HepG2 (cell line): Measurements from ENCODE around the gene PNLIPRP2. TPM values are rescaled to one million over a fixed set of nuclear protein-coding genes. Genes with fewer than 3 reads are reported as not detected.

Experiments used
- ATAC-seq: fragments of 200-7000 bp; cut with Tn5 transposase; 3 replicates; pipeline ENCODE4 v1.9.1; 2020; ENCODE audit warnings: mild to moderate bottlenecking, moderate library complexity
- BruUV-seq: library from RNA; stranded (reverse); fragments of 400-500 nt; replicated peaks from 2 replicates; lab custom pipeline; 2021; lab: Mats Ljungman, UMichigan
- CTCF ChIA-PET: fragments of 300-600 bp; formaldehyde crosslinking; extraction: SDS; loops from one replicate; lab custom pipeline; 2021; ENCODE audit warnings: low total read pairs, inconsistent platforms, low intra/inter-chr PET ratio; lab: Yijun Ruan, JAX
- POLR2A ChIA-PET: fragments of 350-600 bp; sonication (Branson Sonifier 250); formaldehyde crosslinking; loops from one replicate; lab custom pipeline; 2020; ENCODE audit warnings: antibody characterized with exemption, inconsistent platforms; lab: Yijun Ruan, JAX
- DNase-seq: peaks from one replicate; pipeline ENCODE4 v3.0.0-alpha.2; 2015; ENCODE audit warnings: low spot score
- FAIRE-seq: peaks from 3 replicates; lab custom pipeline; 2011; peaks lifted over from hg19 to GRCh38; lab: Jason Lieb, UNC
- H2AFZ ChIP-seq: one replicate; pipeline ENCODE4 v1.6.1; 2011; ENCODE audit warnings: low read length, inconsistent platforms
- H3K27ac ChIP-seq: fragments of 300-600 bp; 3 replicates; pipeline ENCODE4 v1.8.0; 2011; ENCODE audit warnings: mixed run types, mild to moderate bottlenecking, mixed read lengths, low read length, inconsistent platforms; ENCODE audit not compliant: insufficient read depth; ENCODE audit errors: extremely low read length
- H3K27me3 ChIP-seq, 2 experiments: fragments of 200-600 bp in 1 of 2; 2 replicates in 1 of 2; 3 replicates in 1 of 2; pipeline versions ENCODE4 v1.6.0 to v1.8.0; 2011; ENCODE audit warnings: low read length in 2 of 2, mild to moderate bottlenecking in 2 of 2, moderate library complexity in 2 of 2, inconsistent platforms in 1 of 2; ENCODE audit not compliant: insufficient read depth in 2 of 2, control insufficient read depth in 1 of 2
- H3K36me3 ChIP-seq, 2 experiments: fragments of 200-600 bp in 1 of 2; replicated peaks in 1 of 2; 2 replicates in 1 of 2; 3 replicates in 1 of 2; pipeline versions ENCODE4 v1.5.1 to v1.8.0; 2011; ENCODE audit warnings: low read length in 2 of 2, inconsistent platforms in 1 of 2; ENCODE audit not compliant: insufficient read depth in 2 of 2, control insufficient read depth in 1 of 2
- H3K4me1 ChIP-seq: 2 replicates; pipeline ENCODE4 v1.5.1; 2012; ENCODE audit warnings: low read length, inconsistent platforms; ENCODE audit not compliant: insufficient read depth
- H3K4me2 ChIP-seq: 2 replicates; pipeline ENCODE4 v1.6.0; 2011; ENCODE audit warnings: low read depth, low read length, inconsistent platforms
- H3K4me3 ChIP-seq, 3 experiments: fragments of 200-600 bp in 1 of 3; sonication (generic), shearing (Covaris generic) in 1 of 3; replicated peaks in 1 of 3; 2 replicates each; pipeline ENCODE4 v1.5.1; 2011 to 2016; ENCODE audit warnings: low read length in 3 of 3, inconsistent platforms in 2 of 3, low read depth in 2 of 3, mild to moderate bottlenecking in 2 of 3, control low read depth in 1 of 3, mixed read lengths in 1 of 3; ENCODE audit not compliant: insufficient read depth in 1 of 3
- H3K79me2 ChIP-seq: one replicate; pipeline ENCODE4 v1.6.1; 2011; ENCODE audit warnings: low read length, inconsistent platforms; ENCODE audit not compliant: insufficient read depth
- H3K9ac ChIP-seq: 2 replicates; pipeline ENCODE4 v1.6.0; 2011; ENCODE audit warnings: mild to moderate bottlenecking, low read depth, low read length, inconsistent platforms; ENCODE audit not compliant: insufficient read depth
- H3K9me3 ChIP-seq: 2 replicates; pipeline ENCODE4 v1.5.1; 2012; ENCODE audit warnings: mild to moderate bottlenecking, low read length
- H4K20me1 ChIP-seq: 2 replicates; pipeline ENCODE4 v1.6.0; 2011; ENCODE audit warnings: inconsistent platforms, mild to moderate bottlenecking, low read length, moderate library complexity; ENCODE audit not compliant: insufficient read depth
- ATF1 ChIP-seq: IDR thresholded peaks from 2 replicates; pipeline ENCODE4 v1.6.1; 2016; ENCODE audit warnings: mild to moderate bottlenecking, control low read depth
- DNMT3B ChIP-seq: conservative IDR thresholded peaks from 2 replicates; pipeline ENCODE4 v1.6.1; 2016; ENCODE audit warnings: missing biosample characterization, control low read depth
- DPF2 ChIP-seq: sonication (generic); formaldehyde crosslinking; IDR thresholded peaks from 2 replicates; pipeline ENCODE4 v1.4.0; 2020; ENCODE audit warnings: mild to moderate bottlenecking, low read depth, missing genetic modification reagents, borderline replicate concordance
- EP300 ChIP-seq, 3 experiments: sonication (generic) in 1 of 3; formaldehyde crosslinking in 1 of 3; IDR thresholded peaks; 2 replicates each; pipeline versions ENCODE4 v1.5.1 to v1.6.1; 2011 to 2020; ENCODE audit warnings: low read depth in 2 of 3, low read length in 2 of 3, borderline replicate concordance in 1 of 3, improper control_type of control experiment in 1 of 3, mild to moderate bottlenecking in 1 of 3, missing genetic modification reagents in 1 of 3, moderate library complexity in 1 of 3
- GABPA ChIP-seq, 2 experiments: IDR thresholded peaks; 2 replicates each; pipeline ENCODE4 v1.6.1; 2011 to 2016; ENCODE audit warnings: low read depth in 2 of 2, low read length in 1 of 2, missing biosample characterization in 1 of 2, missing genetic modification characterization in 1 of 2
- SP1 ChIP-seq, 2 experiments: fragments of 450-650 bp in 1 of 2; sonication (generic) in 1 of 2; formaldehyde crosslinking in 1 of 2; IDR thresholded peaks; 2 replicates each; pipeline versions ENCODE4 v1.4.0 to v1.6.1; 2016 to 2020; ENCODE audit warnings: missing genetic modification reagents in 1 of 2
- SRF ChIP-seq: IDR thresholded peaks from 2 replicates; pipeline ENCODE4 v1.6.1; 2011; ENCODE audit warnings: mild to moderate bottlenecking, low read depth, low read length, moderate library complexity
- TBL1XR1 ChIP-seq: fragments of 150-350 bp; IDR thresholded peaks from 2 replicates; pipeline ENCODE4 v1.6.1; 2014; ENCODE audit warnings: borderline replicate concordance, low read length; ENCODE audit not compliant: partially characterized antibody
- TBX2 ChIP-seq: sonication (generic); formaldehyde crosslinking; IDR thresholded peaks from 2 replicates; pipeline ENCODE4 v1.5.0; 2020; ENCODE audit warnings: missing genetic modification reagents, mild to moderate bottlenecking, borderline replicate concordance
- ZFYVE20 ChIP-seq: sonication (generic); formaldehyde crosslinking; IDR thresholded peaks from 2 replicates; pipeline ENCODE4 v1.8.0; 2023; ENCODE audit warnings: low read depth, mild to moderate bottlenecking, moderate library complexity, missing genetic modification reagents, borderline replicate concordance
- ZMAT3 ChIP-seq: sonication (generic); formaldehyde crosslinking; conservative IDR thresholded peaks from 2 replicates; pipeline ENCODE4 v1.7.0; 2021; ENCODE audit warnings: missing genetic modification reagents
- ZNF101 ChIP-seq: sonication (generic); formaldehyde crosslinking; IDR thresholded peaks from 2 replicates; pipeline ENCODE4 v1.4.0; 2020; ENCODE audit warnings: mild to moderate bottlenecking, low read depth, missing genetic modification reagents, borderline replicate concordance
- ZNF598 ChIP-seq: sonication (generic); formaldehyde crosslinking; IDR thresholded peaks from 2 replicates; pipeline ENCODE4 v1.5.1; 2020; ENCODE audit warnings: mild to moderate bottlenecking, missing genetic modification reagents, borderline replicate concordance
- ZNF670 ChIP-seq: sonication (generic); formaldehyde crosslinking; IDR thresholded peaks from 2 replicates; pipeline ENCODE4 v1.8.0; 2022; ENCODE audit warnings: mild to moderate bottlenecking, missing genetic modification reagents, borderline replicate concordance
- ZNF792 ChIP-seq: IDR thresholded peaks from 2 replicates; pipeline ENCODE4 v1.6.1; 2016
- ZSCAN20 ChIP-seq: sonication (generic); formaldehyde crosslinking; IDR thresholded peaks from 2 replicates; pipeline ENCODE4 v1.4.0; 2020; ENCODE audit warnings: missing genetic modification reagents, mild to moderate bottlenecking, borderline replicate concordance
- WGBS: methylation state at CpG from one replicate; pipeline ENCODE4 v1.1.6; 2017; ENCODE audit warnings: low lambda C conversion rate; 5-methylcytosine and 5-hydroxymethylcytosine counted together
- in situ Hi-C: cut with HindIII; loops from 2 replicates; pipeline ENCODE4 v1.10.0; 2017; ENCODE audit warnings: low pct_unique_long_range_greater_than_20kb; ENCODE audit not compliant: extremely low pct_ligation_motif_present
- intact Hi-C: fragments of 100-400 bp; cut with micrococcal nuclease; formaldehyde crosslinking; loops from one replicate; pipeline ENCODE4 v1.10.0; 2022; ENCODE audit not compliant: unreplicated experiment
- polyA plus RNA-seq, 8 experiments: library from polyadenylated mRNA; depleted of rRNA in 3 of 8; stranded (reverse) in 7 of 8; unstranded in 1 of 8; fragments of >200 nt; fragmentation: Illumina TruSeq in 4 of 8; extraction: Trizol in 4 of 8; gene quantifications; 2 replicates each; pipeline versions ENCODE4 v1.2.1 to v1.2.3, GENCODE V29; 2011 to 2016; ENCODE audit warnings: low read depth in 4 of 8, missing spikeins in 1 of 8, mixed read lengths in 1 of 8; ENCODE audit not compliant: insufficient read depth in 1 of 8
- total RNA-seq, 5 experiments: library from RNA; depleted of rRNA; stranded (reverse); fragments of >200 nt; fragmentation: Illumina TruSeq; extraction: Trizol; gene quantifications; 2 replicates each; pipeline ENCODE4 v1.2.3, GENCODE V29; 2016; ENCODE audit warnings: low read depth in 1 of 5
- TF ChIP-seq, protein P1 (sequence below): IDR thresholded peaks from 2 replicates; pipeline ENCODE4 v1.6.1; 2016; ENCODE audit warnings: mild to moderate bottlenecking
- TF ChIP-seq, protein P2 (sequence below): sonication (generic); formaldehyde crosslinking; IDR thresholded peaks from 2 replicates; pipeline ENCODE4 v1.5.1; 2020; ENCODE audit warnings: mild to moderate bottlenecking, moderate library complexity, missing genetic modification reagents

PNLIPRP2 gene
- total and polyA plus RNA-seq, 2 of the 13 experiments (the other 11 are each of a cell fraction or from before 2014, with no cell fraction given), result 0.21 to 0.97 TPM

DNA sequence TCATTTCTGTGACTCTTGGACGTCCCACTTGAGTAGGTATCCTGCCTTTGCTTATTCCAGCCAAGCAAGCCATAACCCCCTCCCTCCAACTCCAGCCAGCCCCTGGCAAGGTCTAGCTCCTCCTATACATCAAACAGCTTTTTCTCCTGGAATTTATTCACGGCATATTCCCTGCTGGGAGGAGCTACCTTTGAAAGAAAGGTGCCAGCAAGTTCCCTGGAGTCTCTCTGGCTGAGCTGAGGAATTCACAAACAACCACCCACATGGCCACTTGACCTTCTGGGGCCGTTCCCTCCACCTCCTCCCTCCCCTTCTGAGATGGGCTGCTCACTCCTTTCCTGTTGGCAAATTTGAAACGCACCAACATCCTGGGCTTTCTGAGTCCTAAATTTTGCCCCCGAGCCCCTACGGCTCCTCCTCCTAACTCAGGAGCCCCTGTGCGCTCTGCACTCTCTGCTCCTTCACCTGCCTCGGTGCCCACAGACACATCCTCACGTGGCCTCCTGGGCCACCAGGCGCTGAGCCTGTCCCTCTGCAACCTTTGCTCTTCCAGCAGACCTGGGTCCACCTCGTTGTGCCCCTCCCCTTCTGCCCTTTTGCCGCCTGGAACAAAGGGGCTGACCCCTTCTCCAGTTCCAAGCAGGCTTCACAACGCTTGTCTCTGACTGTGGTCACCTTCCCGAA, 73.6 kb downstream of the PNLIPRP2 start:
- Histone ChIP-seq H3K27me3 (no peaks in the 10 kb centered on the region), H3K79me2 (no peaks in the 10 kb centered on the region), H4K20me1 (no peaks in the 10 kb centered on the region), H3K36me3 (no peaks in the 10 kb centered on the region), H3K4me1 (peaks cover 23% of the 10 kb centered on the region), H3K4me3 (peak overlapping the region in 1 of 3 experiments; percentile 38; a peak in 2 of 6 replicates), H3K9me3 (no peaks in the 10 kb centered on the region), H3K27ac (peak overlapping the region; percentile 70), H3K4me2 (peak overlapping the region; percentile 63), H2AFZ (no peak overlapping the region), H3K9ac (peak overlapping the region; percentile 41; the same call in 1 of the 2 replicates)
- ChIA-PET CTCF (no interaction called here), POLR2A (interaction anchor here (1.2 kb wide), 1 partner anchor 49 kb away, joined by 3 read pairs; no protein-coding TSS in a partner anchor)
- DNase-seq (peak; percentile 74), ATAC-seq (peak; percentile 92), FAIRE-seq (peak; percentile 82)
- intact Hi-C loops, result loop anchor here (1.0 to 5.0 kb wide), 2 partner anchors 35 to 48 kb away; partner anchors contain the start of gene HSPA12A
- WGBS, result 7% methylated on average over 14 of the region's 14 CpGs
- in situ Hi-C loops, result no loop called here
- BruUV-seq, result no TSS peak
- TF ChIP-seq SP1 (IDR thresholded peaks at IDR 0.05) (no peak), SP1 (CRISPR knock-in tag; IDR thresholded peaks at IDR 0.05) (peak; percentile 46; the same call in 1 of the 2 replicates), ZNF670 (CRISPR knock-in tag) (no peak), DPF2 (CRISPR knock-in tag) (peak; percentile 63; the same call in 1 of the 2 replicates), ATF1 (no peak), TBL1XR1 (no peak), EP300 (IDR thresholded peaks at IDR 0.05; ENCODE audit: low read depth in 2 of 2, low read length in 2 of 2) (peak in 1 of 2 experiments; percentile 27; a peak in 1 of 4 replicates), EP300 (CRISPR knock-in tag; IDR thresholded peaks at IDR 0.05; ENCODE audit: borderline replicate concordance) (0 out of 2 replicates have a peak, but pooled peaks have one; percentile 15), TBX2 (CRISPR knock-in tag) (peak; percentile 63; the same call in 1 of the 2 replicates), ZNF101 (CRISPR knock-in tag) (no peak), GABPA (IDR thresholded peaks at IDR 0.05; ENCODE audit: low read depth, low read length) (no peak), GABPA (CRISPR knock-in tag; IDR thresholded peaks at IDR 0.05; ENCODE audit: low read depth) (no peak), DNMT3B (no peak), ZNF598 (CRISPR knock-in tag) (0 out of 2 replicates have a peak, but pooled peaks have one; percentile 36), ZFYVE20 (CRISPR knock-in tag) (no peak), ZMAT3 (0 out of 2 replicates have a peak, but pooled peaks have one; percentile 6), ZSCAN20 (CRISPR knock-in tag) (no peak), SRF (no peak), ZNF792 (peak; percentile 30; the same call in 1 of the 2 replicates)
- TF ChIP-seq, protein P1, sequence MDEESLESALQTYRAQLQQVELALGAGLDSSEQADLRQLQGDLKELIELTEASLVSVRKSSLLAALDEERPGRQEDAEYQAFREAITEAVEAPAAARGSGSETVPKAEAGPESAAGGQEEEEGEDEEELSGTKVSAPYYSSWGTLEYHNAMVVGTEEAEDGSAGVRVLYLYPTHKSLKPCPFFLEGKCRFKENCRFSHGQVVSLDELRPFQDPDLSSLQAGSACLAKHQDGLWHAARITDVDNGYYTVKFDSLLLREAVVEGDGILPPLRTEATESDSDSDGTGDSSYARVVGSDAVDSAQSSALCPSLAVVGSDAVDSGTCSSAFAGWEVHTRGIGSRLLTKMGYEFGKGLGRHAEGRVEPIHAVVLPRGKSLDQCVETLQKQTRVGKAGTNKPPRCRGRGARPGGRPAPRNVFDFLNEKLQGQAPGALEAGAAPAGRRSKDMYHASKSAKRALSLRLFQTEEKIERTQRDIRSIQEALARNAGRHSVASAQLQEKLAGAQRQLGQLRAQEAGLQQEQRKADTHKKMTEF, result peak; percentile 49; the same call in 1 of the 2 replicates
- TF ChIP-seq, protein P2, sequence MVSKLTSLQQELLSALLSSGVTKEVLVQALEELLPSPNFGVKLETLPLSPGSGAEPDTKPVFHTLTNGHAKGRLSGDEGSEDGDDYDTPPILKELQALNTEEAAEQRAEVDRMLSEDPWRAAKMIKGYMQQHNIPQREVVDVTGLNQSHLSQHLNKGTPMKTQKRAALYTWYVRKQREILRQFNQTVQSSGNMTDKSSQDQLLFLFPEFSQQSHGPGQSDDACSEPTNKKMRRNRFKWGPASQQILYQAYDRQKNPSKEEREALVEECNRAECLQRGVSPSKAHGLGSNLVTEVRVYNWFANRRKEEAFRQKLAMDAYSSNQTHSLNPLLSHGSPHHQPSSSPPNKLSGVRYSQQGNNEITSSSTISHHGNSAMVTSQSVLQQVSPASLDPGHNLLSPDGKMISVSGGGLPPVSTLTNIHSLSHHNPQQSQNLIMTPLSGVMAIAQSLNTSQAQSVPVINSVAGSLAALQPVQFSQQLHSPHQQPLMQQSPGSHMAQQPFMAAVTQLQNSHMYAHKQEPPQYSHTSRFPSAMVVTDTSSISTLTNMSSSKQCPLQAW (CRISPR knock-in tag), result peak; percentile 63; the same call in 1 of the 2 replicates
